Brain pericyte (primary cell): ENCODE data around the gene EFNB1.

Experiments used
- DNase-seq: peaks from one replicate; pipeline ENCODE4 v3.0.0-alpha.2; 2012; ENCODE audit warnings: low read depth, low spot score

Gene EFNB1

DNA sequence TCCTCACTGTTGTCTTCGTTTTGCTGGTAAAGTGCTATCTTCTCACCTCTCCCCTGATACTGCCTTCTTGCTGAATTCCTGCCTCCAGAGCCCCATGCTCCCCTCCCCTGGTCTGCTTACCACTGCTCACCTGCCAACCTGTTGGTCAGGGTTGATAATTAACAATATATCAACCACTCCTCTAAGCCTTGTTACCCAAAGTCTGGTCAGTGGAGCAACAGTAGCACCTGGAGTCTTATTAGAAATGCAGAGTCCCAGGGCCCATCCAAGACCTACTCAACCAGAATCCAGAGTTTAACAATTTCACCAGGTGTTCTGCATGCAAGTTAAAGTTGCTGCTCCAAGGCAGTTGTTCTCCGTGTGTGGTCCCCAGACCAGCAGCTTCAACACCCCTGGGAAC, 55.0 kb downstream of the EFNB1 start:
- DNase-seq, result no peak

DNA sequence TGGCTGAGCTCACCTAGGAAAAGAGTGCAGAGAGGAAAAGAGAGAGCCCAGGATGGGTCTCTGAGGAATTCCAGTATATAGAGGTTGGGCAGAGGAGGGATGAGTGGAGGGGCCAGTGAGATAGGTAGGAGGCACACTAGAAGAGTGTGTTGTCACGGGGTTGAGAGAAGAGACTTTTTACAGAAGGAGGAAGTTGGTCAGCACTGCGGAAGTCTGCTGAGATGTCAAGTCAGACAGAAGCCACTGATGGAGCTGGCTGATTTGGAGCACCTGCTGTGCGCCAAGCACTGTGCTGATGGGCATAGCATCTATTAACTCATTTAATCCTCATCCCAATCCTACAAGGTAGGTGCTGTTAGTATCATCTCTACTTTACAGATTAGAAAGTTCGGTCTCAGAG, 60.4 kb downstream of the EFNB1 start:
- no peak for DNase-seq
